Gastrocnemius medialis (tissue), 4 donors: ENCODE results near the gene CABLES2. TPM values are rescaled to one million over a fixed set of nuclear protein-coding genes. Genes with fewer than 3 reads are reported as not detected.

Experiments
- ATAC-seq, 2 donors: fragments of 150-250 bp; one replicate each; pipeline ENCODE4 v1.9.1; 2016
- DNase-seq, 2 donors: peaks; one replicate each; pipeline ENCODE4 v3.0.0-alpha.2; 2019
- H3K27ac ChIP-seq, 4 donors: fragments of 200-600 bp; sonication (generic); 1 replicate in 1 of 4; 2 replicates in 3 of 4; pipeline ENCODE4 v1.5.1; 2016 to 2018; ENCODE audit warnings: mild to moderate bottlenecking in 2 of 4, moderate library complexity in 1 of 4
- H3K27me3 ChIP-seq, 3 donors: fragments of 200-600 bp; sonication (generic) in 2 of 3; 1 replicate in 1 of 3; 2 replicates in 2 of 3; pipeline versions ENCODE4 v1.5.1 to v1.6.0; 2016 to 2019; ENCODE audit warnings: mild to moderate bottlenecking in 1 of 3, moderate library complexity in 1 of 3
- H3K36me3 ChIP-seq, 2 donors: fragments of 200-600 bp; sonication (generic) in 1 of 2; one replicate each; pipeline ENCODE4 v1.5.1; 2017 to 2018
- H3K4me1 ChIP-seq, 2 donors: fragments of 200-600 bp; sonication (generic) in 1 of 2; one replicate each; pipeline ENCODE4 v1.5.1; 2016 to 2017; ENCODE audit warnings: mild to moderate bottlenecking in 2 of 2
- H3K4me3 ChIP-seq, 4 donors: fragments of 200-600 bp; sonication (generic) in 3 of 4; 1 replicate in 1 of 4; 2 replicates in 3 of 4; pipeline ENCODE4 v1.5.1; 2016 to 2019; ENCODE audit warnings: mild to moderate bottlenecking in 2 of 4
- H3K9me3 ChIP-seq, 3 donors: fragments of 200-600 bp; sonication (generic) in 2 of 3; 1 replicate in 1 of 3; 2 replicates in 2 of 3; pipeline ENCODE4 v1.5.1; 2016 to 2019
- CTCF ChIP-seq, 5 experiments: fragments of 450-650 bp in 3 of 5; fragments of 200-600 bp in 2 of 5; sonication (generic) in 2 of 5; IDR thresholded peaks in 4 of 5; conservative IDR thresholded peaks in 1 of 5; 1 replicate in 4 of 5; 2 replicates in 1 of 5; pipeline ENCODE4 v1.5.1; 2016 to 2019; ENCODE audit warnings: antibody characterized with exemption in 5 of 5, mild to moderate bottlenecking in 3 of 5, moderate library complexity in 3 of 5
- POLR2A ChIP-seq, 2 donors: fragments of 450-650 bp; IDR thresholded peaks; one replicate each; pipeline ENCODE4 v1.6.1; 2017; ENCODE audit warnings: antibody characterized with exemption in 2 of 2, mild to moderate bottlenecking in 2 of 2, moderate library complexity in 2 of 2
- in situ Hi-C, 4 donors: fragments of 200-750 bp; cut with MboI; loops; one replicate each; pipeline versions ENCODE4 v1.15.0 to v1.8.0; 2017; ENCODE audit warnings: low sequenced_read_pairs in 4 of 4
- intact Hi-C: fragments of 100-400 bp; cut with DNase I; formaldehyde crosslinking; loops from one replicate; pipeline ENCODE4 v1.15.1; 2023; ENCODE audit warnings: low total_unique reads
- total RNA-seq, 4 donors: library from RNA; depleted of rRNA; stranded (reverse); fragments of >200 nt; gene quantifications; one replicate each; pipeline versions ENCODE4 v1.1.0 to v1.2.3, GENCODE V29; 2016

Gene CABLES2
- total RNA-seq, 4 donors from 2014 or later, result 3.6 to 9.3 (median 4.2) TPM

- ATAC-seq (peak in 1 of 2 donors; percentile 12), DNase-seq (peak in 1 of 2 donors; percentile 54)
- no peaks in the 10 kb centered on the region for H3K27me3 ChIP-seq
- H3K9me3 ChIP-seq, result no peaks in the 10 kb centered on the region
- H3K4me1 ChIP-seq, result peaks cover 51 to 70% of the 10 kb centered on the region in 2 donors
- intact Hi-C loops (loop anchor here (2.0 kb wide), 1 partner anchor 15 kb away; no protein-coding TSS in a partner anchor), in situ Hi-C loops (no loop called here)
- H3K36me3 ChIP-seq, result no peaks in the 10 kb centered on the region
- no peak for TF ChIP-seq CTCF (IDR thresholded peaks at IDR 0.05 in 4 of 5, conservative IDR thresholded peaks at IDR 0.05 in 1 of 5)
- peak overlapping the region; percentile 56 to 66 (median 60) for H3K4me3 ChIP-seq
- peak overlapping the region; percentile 63 to 90 (median 90) for H3K27ac ChIP-seq
These were observed 39.3 kb downstream of the CABLES2 start for GRCh38 chr20:62367633-62368391.

- Histone ChIP-seq H3K36me3 (no peaks in the 10 kb centered on the region), H3K9me3 (no peaks in the 10 kb centered on the region), H3K4me1 (peaks cover 53 to 72% of the 10 kb centered on the region in 2 donors), H3K27me3 (no peaks in the 10 kb centered on the region), H3K27ac (peak within 1 kb of the TSS; percentile 87 to 90 (median 90)), H3K4me3 (peak within 1 kb of the TSS; percentile 56 to 66 (median 60))
- peak in 1 of 2 donors; percentile 20 for DNase-seq
- no peak for TF ChIP-seq CTCF (IDR thresholded peaks at IDR 0.05 in 4 of 5, conservative IDR thresholded peaks at IDR 0.05 in 1 of 5)
- TF ChIP-seq POLR2A (IDR thresholded peaks at IDR 0.05), result peak; percentile 59 to 80
- in situ Hi-C loops, result no loop called here
- ATAC-seq, result peak; percentile 14 to 26
- intact Hi-C loops, result loop anchor here (2.0 kb wide), 1 partner anchor 14 kb away; no protein-coding TSS in a partner anchor
These were observed 39.9 kb downstream of the CABLES2 start, which contains the start of gene LAMA5 for GRCh38 chr20:62367136-62367632. Gene LAMA5 (minus strand): TSS chr20:62367312. CDS start chr20:62367245, 67 bp downstream.

- Histone ChIP-seq H3K27ac (peak overlapping the region; percentile 87 to 90 (median 90)), H3K9me3 (no peaks in the 10 kb centered on the region), H3K36me3 (no peaks in the 10 kb centered on the region), H3K4me1 (peaks cover 56 to 72% of the 10 kb centered on the region in 2 donors), H3K4me3 (peak overlapping the region; percentile 56 to 66 (median 60)), H3K27me3 (no peaks in the 10 kb centered on the region)
- in situ Hi-C loops, result no loop called here
- DNase-seq, result peak in 1 of 2 donors; percentile 16
- intact Hi-C loops, result loop anchor here (2.0 kb wide), 1 partner anchor 14 kb away; no protein-coding TSS in a partner anchor
- no peak for TF ChIP-seq POLR2A (IDR thresholded peaks at IDR 0.05)
- no peak for TF ChIP-seq CTCF (IDR thresholded peaks at IDR 0.05 in 4 of 5, conservative IDR thresholded peaks at IDR 0.05 in 1 of 5)
- ATAC-seq, result peak in 1 of 2 donors; percentile 2
These were observed 40.5 kb downstream of the CABLES2 start for GRCh38 chr20:62366370-62367135.

GRCh38 chr20:62365814-62366369 lies 41.2 kb downstream of the CABLES2 start:
- peak overlapping the region; percentile 56 to 66 (median 60) for H3K4me3 ChIP-seq
- peaks cover 56 to 70% of the 10 kb centered on the region in 2 donors for H3K4me1 ChIP-seq
- peak overlapping the region; percentile 87 to 90 (median 90) for H3K27ac ChIP-seq
- intact Hi-C loops, result loop anchor here (2.0 kb wide), 1 partner anchor 13 kb away; no protein-coding TSS in a partner anchor
- H3K36me3 ChIP-seq, result no peaks in the 10 kb centered on the region
- in situ Hi-C loops, result no loop called here
- DNase-seq (peak in 1 of 2 donors; percentile 19), ATAC-seq (peak in 1 of 2 donors; percentile 9)
- no peaks in the 10 kb centered on the region for H3K9me3 ChIP-seq
- TF ChIP-seq CTCF (IDR thresholded peaks at IDR 0.05 in 4 of 5, conservative IDR thresholded peaks at IDR 0.05 in 1 of 5) (no peak), POLR2A (IDR thresholded peaks at IDR 0.05) (no peak)
- H3K27me3 ChIP-seq, result no peaks in the 10 kb centered on the region
